Measurements from ENCODE around the gene SAP30. TPM values are rescaled to one million over a fixed set of nuclear protein-coding genes. Genes with fewer than 3 reads are reported as not detected.

SAP30 gene
- polyA plus RNA-seq, 1 donor from 2014 or later, result 58.3 TPM

DNA sequence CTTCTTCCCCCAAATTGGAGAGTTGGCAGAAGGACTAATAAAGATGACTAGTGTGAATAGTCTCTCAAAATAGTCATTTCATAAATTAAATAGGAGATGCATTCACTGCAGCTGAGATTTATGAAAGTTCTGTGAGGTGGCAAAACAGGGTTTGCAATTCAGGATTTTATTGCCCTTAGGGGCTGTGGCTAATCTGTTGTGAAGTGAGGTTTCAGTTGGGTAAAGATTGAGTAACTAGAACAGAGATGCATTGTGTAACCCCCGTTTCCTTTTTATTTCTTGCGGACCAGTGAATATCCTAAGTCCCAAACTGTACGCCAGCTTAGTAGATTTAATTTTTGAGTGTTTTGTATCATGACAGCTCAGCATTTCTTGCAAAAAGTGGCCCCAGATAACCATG is 44.3 kb downstream of the SAP30 start:
- no peak overlapping the region for H2AFZ ChIP-seq (ENCODE audit: low read depth, low read length)
- H4K20me1 ChIP-seq (ENCODE audit: insufficient read depth), result no peaks in the 10 kb centered on the region
- H3K4me2 ChIP-seq (ENCODE audit: low read length), result no peak overlapping the region
- no peaks in the 10 kb centered on the region for H3K9me2 ChIP-seq (ENCODE audit: insufficient read depth, low read length)
- no peak for TF ChIP-seq RAD21 (conservative IDR thresholded peaks at IDR 0.05)
- no peak for TF ChIP-seq TAF1 (IDR thresholded peaks at IDR 0.05; ENCODE audit: low read depth)
- H3K9ac ChIP-seq (ENCODE audit: low read length), result no peak overlapping the region
- H3K27me3 ChIP-seq (ENCODE audit: insufficient read depth, low read depth, low read length), result no peaks in the 10 kb centered on the region
- no peaks in the 10 kb centered on the region for H3F3A ChIP-seq (ENCODE audit: insufficient read depth, low read length, poor library complexity, severe bottlenecking)
- H3K79me2 ChIP-seq (replicated peaks; ENCODE audit: insufficient read depth, low read length), result no peaks in the 10 kb centered on the region
- no peaks in the 10 kb centered on the region for H3K36me3 ChIP-seq (ENCODE audit: insufficient read depth, low read length)
- H3K9me3 ChIP-seq (ENCODE audit: low read length), result no peaks in the 10 kb centered on the region
- no peak overlapping the region for H3K27ac ChIP-seq (ENCODE audit: low read length)
- H3K4me3 ChIP-seq (ENCODE audit: low read length), result no peak overlapping the region

DNA sequence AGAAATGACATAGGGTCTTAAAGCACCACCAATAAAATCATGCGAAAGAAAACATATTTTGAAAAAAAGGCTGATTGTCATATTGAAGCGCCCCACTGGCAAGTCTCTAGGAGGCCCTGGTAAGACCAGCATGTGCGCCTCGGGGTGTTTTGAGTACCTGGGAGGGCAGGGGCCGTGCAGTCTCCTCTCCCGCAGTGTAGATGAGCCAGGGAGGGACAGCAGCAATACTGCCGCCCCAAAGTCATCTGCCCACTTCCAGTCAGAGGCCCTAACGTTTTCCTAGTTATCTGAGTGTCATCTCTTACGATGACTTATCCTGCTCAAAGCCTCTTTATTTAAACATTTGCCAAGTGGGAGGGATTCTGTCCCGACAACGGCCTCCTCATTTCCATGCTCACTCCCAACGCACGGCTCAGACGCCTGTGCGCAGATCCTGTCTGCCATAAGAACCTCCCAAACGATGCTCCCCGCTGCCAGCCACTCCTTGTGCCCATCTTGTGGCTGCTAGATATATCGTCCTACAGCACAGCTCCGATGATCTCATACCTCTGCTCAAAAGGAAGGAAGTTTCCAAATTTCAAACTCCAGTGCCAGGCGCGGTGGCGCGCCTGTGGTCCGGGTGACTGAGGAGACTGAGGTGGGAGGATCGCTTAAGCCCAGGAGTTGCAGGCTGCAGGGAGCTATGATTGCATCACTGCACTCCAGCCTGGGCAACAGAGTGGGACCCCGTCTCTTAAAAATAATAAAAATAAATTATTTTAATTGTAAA is 45.3 kb downstream of the SAP30 start:
- Histone ChIP-seq H3K9me2 (ENCODE audit: insufficient read depth, low read length) (no peaks in the 10 kb centered on the region), H3K9me3 (ENCODE audit: low read length) (no peaks in the 10 kb centered on the region), H3K27ac (ENCODE audit: low read length) (no peak overlapping the region), H3K79me2 (replicated peaks; ENCODE audit: insufficient read depth, low read length) (no peaks in the 10 kb centered on the region), H3K27me3 (ENCODE audit: insufficient read depth, low read depth, low read length) (no peaks in the 10 kb centered on the region), H2AFZ (ENCODE audit: low read depth, low read length) (no peak overlapping the region), H3K9ac (ENCODE audit: low read length) (no peak overlapping the region), H3K4me3 (ENCODE audit: low read length) (no peak overlapping the region), H4K20me1 (ENCODE audit: insufficient read depth) (no peaks in the 10 kb centered on the region), H3K4me2 (ENCODE audit: low read length) (no peak overlapping the region), H3K36me3 (ENCODE audit: insufficient read depth, low read length) (no peaks in the 10 kb centered on the region), H3F3A (ENCODE audit: insufficient read depth, low read length, poor library complexity, severe bottlenecking) (no peaks in the 10 kb centered on the region)
- TF ChIP-seq, protein P1, sequence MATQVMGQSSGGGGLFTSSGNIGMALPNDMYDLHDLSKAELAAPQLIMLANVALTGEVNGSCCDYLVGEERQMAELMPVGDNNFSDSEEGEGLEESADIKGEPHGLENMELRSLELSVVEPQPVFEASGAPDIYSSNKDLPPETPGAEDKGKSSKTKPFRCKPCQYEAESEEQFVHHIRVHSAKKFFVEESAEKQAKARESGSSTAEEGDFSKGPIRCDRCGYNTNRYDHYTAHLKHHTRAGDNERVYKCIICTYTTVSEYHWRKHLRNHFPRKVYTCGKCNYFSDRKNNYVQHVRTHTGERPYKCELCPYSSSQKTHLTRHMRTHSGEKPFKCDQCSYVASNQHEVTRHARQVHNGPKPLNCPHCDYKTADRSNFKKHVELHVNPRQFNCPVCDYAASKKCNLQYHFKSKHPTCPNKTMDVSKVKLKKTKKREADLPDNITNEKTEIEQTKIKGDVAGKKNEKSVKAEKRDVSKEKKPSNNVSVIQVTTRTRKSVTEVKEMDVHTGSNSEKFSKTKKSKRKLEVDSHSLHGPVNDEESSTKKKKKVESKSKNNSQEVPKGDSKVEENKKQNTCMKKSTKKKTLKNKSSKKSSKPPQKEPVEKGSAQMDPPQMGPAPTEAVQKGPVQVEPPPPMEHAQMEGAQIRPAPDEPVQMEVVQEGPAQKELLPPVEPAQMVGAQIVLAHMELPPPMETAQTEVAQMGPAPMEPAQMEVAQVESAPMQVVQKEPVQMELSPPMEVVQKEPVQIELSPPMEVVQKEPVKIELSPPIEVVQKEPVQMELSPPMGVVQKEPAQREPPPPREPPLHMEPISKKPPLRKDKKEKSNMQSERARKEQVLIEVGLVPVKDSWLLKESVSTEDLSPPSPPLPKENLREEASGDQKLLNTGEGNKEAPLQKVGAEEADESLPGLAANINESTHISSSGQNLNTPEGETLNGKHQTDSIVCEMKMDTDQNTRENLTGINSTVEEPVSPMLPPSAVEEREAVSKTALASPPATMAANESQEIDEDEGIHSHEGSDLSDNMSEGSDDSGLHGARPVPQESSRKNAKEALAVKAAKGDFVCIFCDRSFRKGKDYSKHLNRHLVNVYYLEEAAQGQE (IDR thresholded peaks at IDR 0.05; ENCODE audit: borderline replicate concordance), result no peak
- no peak for TF ChIP-seq EZH2 (IDR thresholded peaks at IDR 0.05; ENCODE audit: borderline replicate concordance, insufficient read depth, low read length, poor library complexity, severe bottlenecking)

DNA sequence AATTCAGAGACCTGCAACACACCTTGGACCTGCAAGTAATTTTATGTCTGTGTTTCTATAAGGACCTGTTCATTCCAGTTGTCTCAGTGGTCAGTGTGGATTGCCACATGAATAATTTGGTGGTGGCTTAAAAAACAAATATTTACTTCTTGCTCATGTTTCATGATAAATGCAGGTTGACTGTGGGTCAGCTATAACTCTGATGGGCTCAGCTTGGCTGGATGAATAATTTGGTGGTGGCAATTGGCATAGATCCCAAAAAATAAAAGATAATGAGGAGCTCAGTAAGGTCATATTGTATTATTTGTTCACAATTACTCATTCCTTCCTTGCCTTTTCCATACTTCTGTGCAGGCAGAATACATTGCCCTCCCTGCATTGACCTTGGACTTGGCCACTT is 47.1 kb downstream of the SAP30 start:
- Histone ChIP-seq H4K20me1 (ENCODE audit: insufficient read depth) (no peaks in the 10 kb centered on the region), H3K4me2 (ENCODE audit: low read length) (no peak overlapping the region), H3K27ac (ENCODE audit: low read length) (no peak overlapping the region), H3K36me3 (ENCODE audit: insufficient read depth, low read length) (no peaks in the 10 kb centered on the region), H3K4me3 (ENCODE audit: low read length) (no peak overlapping the region), H3K79me2 (replicated peaks; ENCODE audit: insufficient read depth, low read length) (no peaks in the 10 kb centered on the region), H3K9me3 (ENCODE audit: low read length) (no peaks in the 10 kb centered on the region), H3F3A (ENCODE audit: insufficient read depth, low read length, poor library complexity, severe bottlenecking) (no peaks in the 10 kb centered on the region), H3K27me3 (ENCODE audit: insufficient read depth, low read depth, low read length) (no peaks in the 10 kb centered on the region), H3K9me2 (ENCODE audit: insufficient read depth, low read length) (no peaks in the 10 kb centered on the region), H3K9ac (ENCODE audit: low read length) (no peak overlapping the region), H2AFZ (ENCODE audit: low read depth, low read length) (no peak overlapping the region)
- TF ChIP-seq TAF1 (IDR thresholded peaks at IDR 0.05; ENCODE audit: low read depth), result no peak
- TF ChIP-seq, protein P1 (IDR thresholded peaks at IDR 0.05; ENCODE audit: borderline replicate concordance), result no peak
- no peak for TF ChIP-seq SMC3 (conservative IDR thresholded peaks at IDR 0.05; ENCODE audit: poor library complexity)
- no peak for TF ChIP-seq EZH2 (IDR thresholded peaks at IDR 0.05; ENCODE audit: borderline replicate concordance, insufficient read depth, low read length, poor library complexity, severe bottlenecking)
- TF ChIP-seq, protein P2, sequence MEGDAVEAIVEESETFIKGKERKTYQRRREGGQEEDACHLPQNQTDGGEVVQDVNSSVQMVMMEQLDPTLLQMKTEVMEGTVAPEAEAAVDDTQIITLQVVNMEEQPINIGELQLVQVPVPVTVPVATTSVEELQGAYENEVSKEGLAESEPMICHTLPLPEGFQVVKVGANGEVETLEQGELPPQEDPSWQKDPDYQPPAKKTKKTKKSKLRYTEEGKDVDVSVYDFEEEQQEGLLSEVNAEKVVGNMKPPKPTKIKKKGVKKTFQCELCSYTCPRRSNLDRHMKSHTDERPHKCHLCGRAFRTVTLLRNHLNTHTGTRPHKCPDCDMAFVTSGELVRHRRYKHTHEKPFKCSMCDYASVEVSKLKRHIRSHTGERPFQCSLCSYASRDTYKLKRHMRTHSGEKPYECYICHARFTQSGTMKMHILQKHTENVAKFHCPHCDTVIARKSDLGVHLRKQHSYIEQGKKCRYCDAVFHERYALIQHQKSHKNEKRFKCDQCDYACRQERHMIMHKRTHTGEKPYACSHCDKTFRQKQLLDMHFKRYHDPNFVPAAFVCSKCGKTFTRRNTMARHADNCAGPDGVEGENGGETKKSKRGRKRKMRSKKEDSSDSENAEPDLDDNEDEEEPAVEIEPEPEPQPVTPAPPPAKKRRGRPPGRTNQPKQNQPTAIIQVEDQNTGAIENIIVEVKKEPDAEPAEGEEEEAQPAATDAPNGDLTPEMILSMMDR (IDR thresholded peaks at IDR 0.05; ENCODE audit: poor library complexity, severe bottlenecking), result no peak
- no peak for TF ChIP-seq POLR2AphosphoS5 (IDR thresholded peaks at IDR 0.05)

Data from neural cell (in vitro differentiated cells).